GM19193 (cell line): ENCODE data around the gene TPRA1.

ENCODE experiments used
- POLR2A ChIP-seq: IDR thresholded peaks from 4 replicates; pipeline ENCODE4 v1.6.1; 2011; ENCODE audit not compliant: insufficient read depth, insufficient read length; ENCODE audit errors: extremely low read depth

TPRA1 gene

DNA sequence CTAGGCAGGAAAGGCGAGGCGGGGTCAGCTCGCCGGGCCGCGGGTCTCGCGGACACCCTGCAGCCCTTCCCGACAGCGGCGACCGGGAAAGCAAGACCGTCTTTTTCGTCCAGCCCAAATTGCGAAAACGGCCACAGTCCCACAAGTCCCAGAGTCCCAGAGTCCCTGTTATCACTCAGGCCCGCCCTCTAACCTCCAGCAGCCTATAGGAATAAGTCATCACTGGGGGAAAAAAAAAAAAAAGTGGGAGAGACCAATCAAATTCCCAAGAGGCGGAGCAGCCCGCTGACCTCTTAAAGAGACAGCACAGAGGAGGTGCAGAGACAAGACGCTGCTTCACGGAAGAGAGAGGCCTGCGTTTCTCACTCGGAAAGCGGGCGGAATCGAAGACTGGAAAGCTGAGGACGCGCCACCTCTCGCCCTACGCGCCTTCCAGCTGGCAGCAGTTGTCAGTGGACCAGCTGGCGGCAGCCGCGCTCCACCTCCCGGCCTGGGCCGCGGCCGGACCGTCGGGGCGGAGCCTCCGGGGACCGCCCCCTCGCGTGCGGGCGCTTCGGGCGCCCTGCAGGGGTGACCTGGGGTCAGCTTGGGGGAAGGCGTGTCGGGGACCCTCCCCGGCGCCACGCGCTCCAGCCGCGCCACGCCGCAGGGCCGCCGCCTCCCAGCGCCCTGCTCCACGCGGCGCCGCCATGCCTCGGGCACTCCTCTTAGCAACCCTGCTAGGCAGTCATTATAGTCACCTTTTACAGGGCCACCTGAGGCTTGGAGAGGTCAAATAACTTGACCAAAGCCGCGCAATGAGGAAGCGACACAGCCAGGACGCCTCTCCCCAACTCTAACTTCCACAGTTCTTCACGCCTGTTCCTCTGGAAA, at the start of gene TPRA1:
TPRA1 (minus strand) TSS at position 141 of the 873 bp plus-strand sequence. CDS start 10,587 bp downstream, outside the sequence.
- TF ChIP-seq POLR2A, result peak; percentile 73

DNA sequence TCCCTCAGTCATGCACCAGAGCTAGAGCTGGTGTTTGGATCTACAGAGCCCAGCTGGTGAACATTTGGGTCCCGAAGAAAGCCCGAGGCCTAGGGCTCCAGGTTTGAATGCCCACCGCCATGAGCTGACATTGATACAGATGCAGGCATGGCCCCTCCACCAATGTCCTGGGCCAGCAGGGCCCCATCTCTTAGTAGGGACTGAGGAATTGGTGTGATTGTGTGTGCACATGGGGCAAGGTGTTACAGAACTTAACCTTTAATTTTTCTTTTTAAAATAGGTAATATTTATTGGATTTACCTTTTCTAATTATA, 49.5 kb upstream of the TPRA1 start:
- no peak for TF ChIP-seq POLR2A

DNA sequence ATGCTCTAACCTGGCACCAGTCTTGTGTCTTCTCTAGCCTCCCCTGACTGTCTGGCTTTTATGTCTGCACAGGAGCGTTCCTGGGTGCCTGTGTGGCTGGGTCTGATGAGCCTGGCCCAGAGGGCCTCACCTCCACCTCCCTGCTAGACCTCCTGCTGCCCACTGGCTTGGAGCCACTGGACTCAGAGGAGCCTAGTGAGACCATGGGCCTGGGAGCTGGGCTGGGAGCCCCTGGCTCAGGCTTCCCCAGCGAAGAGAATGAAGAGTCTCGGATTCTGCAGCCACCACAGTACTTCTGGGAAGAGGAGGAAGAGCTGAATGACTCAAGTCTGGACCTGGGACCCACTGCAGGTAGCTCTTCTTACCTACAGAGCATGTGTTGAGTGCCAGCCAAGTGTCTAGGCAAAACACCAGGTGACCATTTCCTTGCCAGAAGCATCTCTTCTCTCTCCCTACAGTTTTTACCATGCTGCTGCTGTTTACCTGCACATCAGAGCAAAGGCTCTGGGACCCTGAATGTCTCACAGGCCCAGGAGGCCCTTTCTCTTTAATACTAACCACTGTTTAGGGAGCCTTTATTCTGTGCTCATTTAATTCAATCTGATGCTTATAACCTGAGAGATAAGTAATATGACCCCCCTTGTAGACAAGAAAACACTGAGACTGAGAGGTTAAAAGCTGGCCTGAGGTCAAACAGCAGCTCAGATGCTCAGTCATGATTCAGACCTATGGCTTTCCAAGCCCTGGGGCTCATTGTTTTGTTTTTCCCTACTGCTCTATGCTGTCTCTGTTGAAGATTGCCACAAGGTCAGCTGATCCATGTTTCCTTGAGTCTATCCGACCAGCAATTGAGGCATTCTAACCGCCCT, 48.9 kb upstream of the TPRA1 start:
- TF ChIP-seq POLR2A, result no peak

DNA sequence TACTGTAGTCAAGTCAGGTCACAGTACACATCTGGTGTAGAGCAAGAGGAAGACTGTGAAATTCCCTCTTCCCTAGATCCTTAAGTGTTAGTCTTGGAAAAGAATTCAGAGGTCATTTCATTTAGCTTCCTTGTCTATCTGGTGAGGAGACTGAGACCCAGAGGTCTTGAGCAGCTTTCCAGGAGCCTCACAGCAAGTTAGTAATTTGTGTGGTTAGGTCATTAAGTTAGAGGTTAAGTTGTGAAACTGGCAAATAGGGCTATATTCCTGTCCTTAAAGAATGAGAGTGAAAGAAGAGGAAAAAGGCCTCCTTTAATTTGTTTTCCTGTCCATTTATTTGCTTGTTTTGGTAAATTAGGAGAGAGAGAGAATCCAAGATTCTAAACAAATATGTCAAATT, 47.4 kb upstream of the TPRA1 start:
- no peak for TF ChIP-seq POLR2A

DNA sequence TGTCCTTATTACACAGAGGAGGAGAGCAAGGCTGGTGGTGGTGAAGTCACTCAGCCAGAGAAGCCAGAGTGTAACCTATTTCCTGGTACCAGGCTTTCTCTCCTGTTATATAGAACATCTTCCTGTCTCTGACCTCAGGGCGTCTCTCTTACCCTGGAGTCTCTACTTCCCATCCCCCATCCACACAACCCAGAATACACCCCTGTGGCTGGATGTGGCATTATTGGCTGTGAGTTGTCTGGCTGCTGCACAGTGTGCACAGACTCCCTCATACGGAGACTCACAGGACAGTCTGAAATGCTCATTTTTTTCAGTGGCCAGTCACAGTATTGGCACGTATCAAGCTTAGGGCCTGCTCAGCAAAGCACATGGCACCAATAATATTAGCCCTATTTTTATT, 47.0 kb upstream of the TPRA1 start:
- TF ChIP-seq POLR2A, result no peak

DNA sequence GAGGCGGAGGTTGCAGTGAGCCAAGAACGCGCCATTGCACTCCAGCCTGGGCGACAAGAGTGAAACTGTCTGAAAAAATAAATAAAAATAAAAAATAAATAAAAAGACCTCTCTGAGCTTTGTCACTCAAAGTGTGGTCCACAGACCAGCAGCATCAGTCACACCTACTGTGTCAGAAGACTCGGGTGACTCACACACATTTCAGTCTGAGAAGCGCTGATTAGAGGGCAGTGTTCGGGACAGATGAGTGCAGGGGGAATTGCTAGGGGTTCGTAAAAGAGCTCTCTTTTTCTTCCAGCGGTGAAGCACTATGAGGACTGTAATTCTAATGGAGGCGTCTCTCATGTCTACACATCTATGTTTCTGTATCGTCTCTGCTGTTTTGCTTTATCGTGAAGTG, 44.1 kb upstream of the TPRA1 start:
- no peak for TF ChIP-seq POLR2A

DNA sequence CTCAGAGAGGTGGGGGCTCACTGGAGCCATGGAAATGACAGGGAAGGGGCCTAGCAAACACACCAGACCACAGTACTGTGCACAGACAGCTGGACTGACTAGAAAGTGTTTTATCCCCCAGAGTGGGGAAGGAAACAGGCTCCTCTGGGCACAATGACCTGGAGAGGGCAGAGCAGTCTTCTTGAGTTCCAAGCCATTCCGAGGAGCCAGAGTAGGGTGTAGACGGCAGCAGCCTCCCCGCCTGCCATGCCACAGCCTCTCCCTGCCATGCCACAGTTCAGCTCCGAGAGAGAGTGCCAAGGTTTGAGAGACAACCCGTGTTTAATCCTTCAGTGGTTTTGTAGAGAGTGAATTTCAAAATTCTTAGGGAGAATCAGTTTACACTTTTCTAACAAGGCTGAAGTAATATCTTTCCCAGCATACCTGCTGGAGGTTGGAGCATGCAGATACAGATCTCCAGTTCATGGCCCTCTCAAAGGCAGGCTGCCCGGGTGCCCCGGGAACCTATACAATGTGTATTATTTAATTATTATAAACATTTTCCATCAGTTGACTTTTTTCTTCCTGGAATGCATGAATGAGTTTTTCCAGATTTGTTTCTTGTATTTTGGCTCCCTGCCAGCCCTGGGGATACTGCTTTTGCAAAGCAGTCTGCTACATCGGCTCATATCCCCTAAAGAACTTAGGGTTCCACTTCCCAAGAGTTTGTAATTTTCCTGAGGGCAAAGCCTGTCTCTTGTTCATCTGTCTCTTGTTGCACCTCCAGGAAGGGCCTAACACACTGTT, 41.7 kb upstream of the TPRA1 start:
- TF ChIP-seq POLR2A, result no peak

DNA sequence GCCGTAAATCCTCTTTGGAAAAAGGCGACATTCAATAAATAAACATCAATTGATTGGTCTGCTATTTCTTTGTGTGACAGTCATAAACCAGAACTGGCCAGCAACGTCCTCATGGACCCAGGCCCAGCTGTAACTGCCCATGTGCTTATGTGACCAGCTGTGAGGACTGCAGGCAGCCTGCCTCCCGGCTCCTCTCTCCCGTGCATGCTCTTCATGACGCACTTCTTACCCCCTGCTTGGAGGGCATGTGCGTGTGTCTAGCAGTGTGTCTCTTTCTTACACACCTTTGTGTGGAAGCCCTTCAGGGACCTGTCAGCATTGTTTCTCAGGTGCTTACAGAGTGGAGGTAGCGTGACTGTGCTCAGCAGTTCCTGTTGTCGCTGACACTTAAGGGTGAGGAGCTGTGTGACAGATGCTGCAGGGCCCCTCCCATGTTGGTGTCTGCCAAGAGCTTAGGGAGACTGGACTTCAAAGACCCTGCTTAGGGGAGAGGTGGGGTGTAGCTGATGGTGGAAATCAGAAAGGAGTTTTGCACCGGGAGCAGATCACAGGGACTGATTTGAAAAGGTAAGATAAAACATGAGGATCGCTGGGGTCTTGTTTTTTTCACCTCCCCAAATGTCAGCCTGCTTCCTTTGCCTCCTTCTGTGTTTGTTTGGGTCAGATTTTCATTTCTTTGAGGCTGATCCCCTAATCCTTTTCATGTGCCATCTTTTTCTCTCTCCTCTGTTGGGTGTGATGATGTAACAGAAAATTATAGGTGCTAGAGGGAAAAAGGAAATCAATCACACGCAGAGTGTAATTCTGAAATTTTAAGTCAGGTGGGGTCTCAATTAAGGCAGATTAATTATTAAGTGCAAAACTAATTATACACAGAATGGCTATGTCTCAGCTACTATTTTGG, 40.5 kb upstream of the TPRA1 start:
- TF ChIP-seq POLR2A, result no peak

DNA sequence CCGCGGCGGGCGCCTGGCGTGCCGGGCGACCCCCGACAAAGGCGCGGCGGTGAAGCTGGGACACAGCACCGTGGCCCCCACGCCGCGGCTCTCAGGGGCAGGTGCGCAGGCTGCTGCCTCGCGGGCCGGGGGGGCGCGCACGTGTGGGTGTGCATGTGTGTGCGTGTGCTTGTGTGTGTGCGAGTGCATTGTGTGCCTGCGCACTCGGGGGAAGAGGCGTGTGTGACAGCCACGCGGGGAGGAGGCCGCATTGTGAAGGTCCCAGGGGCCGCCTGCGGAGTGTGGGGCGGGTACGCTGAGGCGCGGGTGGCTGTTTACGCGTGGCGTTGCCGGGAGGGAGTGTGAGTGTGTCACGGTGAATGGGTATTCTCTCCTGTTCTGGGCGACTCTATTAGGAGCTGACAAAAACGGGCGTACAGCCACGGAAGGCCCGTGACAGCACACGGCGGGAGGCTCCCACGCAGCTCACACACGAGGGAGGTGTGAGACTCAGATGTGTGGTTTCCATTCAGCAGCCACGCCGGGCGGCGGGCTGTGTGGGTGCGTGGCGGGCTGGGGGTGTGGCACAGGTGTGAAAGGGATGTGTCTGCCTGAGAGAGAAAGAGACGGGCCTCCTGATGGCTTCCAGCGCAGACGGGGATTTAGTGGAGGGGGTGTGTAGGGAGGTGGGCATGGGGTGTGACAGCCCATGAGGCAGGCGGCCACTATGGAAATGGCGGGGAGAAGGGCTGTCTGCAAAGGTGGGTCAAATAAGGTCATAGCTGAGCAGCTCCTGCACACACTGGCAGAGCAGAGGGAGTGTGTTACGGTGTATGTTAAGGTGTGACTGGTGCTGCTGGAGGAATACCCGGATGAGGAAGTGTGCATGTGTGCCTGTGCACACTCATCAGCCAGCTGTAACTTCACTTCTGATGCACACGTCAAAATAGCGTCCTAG, 39.2 kb upstream of the TPRA1 start:
- TF ChIP-seq POLR2A, result no peak

DNA sequence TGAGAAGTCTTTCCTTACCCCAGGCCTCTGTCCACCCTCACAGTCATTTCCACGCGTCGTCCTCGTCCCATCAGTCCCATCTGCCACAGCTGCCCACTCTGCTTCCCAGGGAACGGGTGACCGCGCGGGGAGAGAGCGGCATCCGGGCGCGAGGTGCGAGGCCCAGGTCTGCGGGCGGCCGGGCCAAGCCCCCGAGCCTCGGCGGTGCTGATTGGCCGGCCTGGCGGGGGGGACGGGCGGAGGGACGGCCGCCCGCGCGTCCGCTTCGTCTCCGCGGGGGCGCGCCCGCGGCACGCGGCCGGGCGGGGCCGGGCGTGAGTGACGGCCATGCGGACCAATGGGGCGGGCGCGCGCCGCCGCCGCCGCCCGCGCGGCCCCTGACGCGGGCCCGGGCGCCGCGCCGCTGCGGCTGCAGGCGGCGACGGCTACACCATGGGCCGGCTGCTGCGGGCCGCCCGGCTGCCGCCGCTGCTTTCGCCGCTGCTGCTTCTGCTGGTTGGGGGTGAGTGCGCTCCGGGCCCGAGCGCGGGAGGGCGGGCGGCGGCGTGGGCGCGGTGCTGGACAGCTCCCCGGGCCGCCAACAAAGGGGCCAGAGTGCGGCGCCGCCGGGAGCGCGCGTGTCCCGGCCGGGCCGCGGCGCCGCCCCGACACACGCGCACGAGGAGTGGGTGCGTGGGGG, 38.4 kb upstream of the TPRA1 start, which contains the start of gene PODXL2:
PODXL2 (plus strand) TSS at position 398 of the 679 bp plus-strand sequence; CDS start at position 433, 35 bp downstream.
- TF ChIP-seq POLR2A, result no peak

DNA sequence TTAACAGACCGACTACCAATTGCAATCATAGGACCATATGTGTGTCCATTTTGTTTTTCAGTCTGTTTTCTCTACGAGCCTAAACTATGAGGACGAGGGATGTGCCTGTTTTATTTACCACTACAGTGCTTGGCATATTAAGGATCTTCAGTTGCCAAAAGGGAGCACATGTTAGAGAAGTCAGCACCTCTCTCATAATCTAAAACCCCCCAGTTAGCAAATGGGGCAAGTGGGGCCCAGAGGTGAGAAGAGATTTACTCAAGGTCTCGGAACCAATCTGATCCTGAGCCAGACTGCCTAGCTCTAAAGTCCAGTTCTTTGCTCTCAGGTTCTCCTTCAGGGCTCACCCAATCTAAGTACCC, 37.9 kb upstream of the TPRA1 start:
- TF ChIP-seq POLR2A, result no peak

DNA sequence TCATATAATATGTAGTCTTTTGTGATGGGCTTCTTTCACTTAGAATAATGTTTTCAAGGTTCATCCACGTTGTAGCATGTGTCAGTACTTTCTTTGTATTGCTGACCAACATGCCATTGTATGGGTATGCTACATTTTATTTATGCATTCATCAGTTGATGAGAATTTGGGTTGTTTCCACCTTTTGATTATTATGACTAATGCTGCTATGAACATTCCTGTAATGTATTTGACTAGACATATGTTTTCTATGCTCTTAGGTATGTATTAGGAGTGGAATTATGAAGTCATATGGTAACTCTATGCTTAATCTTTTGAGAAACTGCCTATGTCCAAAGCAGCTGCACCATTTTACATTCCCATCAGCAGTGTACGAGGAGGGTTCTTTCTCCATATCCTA, 35.3 kb upstream of the TPRA1 start:
- TF ChIP-seq POLR2A, result no peak
